ENCODE measurements around the gene DDC. TPM values are rescaled to one million over a fixed set of nuclear protein-coding genes. Genes with fewer than 3 reads are reported as not detected.
"Not testable (repeated sequence)": the region's sequence is repeated elsewhere in the genome, so short reads cannot be mapped to it uniquely, and the experiment has no call there.

The DDC gene
- total RNA-seq, 1 experiment from 2014 or later, result not detected

DNA sequence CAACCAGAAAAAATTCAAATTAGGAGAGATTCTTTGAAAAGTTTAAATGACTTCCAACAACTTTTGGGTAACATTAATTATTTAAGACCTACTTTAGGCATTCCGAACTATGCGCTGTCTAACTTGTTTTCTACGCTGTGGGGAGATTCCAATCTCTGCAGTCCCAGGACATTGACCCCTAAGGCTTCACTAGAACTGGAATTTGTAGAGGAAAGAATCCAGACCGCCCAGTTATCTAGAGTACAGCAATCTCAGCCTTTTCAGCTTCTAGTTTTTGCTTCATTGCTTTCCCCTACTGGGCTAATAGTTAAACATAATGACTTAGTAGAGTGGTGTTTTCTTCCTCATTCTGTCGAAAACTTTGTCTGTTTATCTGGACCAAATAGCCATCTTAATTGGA is 14.9 kb upstream of the DDC start:
- no peak overlapping the region for H2AFZ ChIP-seq (ENCODE audit: low read depth, low read length, poor library complexity, severe bottlenecking)
- ChIA-PET POLR2A (no interaction called here), RAD21 (ENCODE audit: low non-redundant PET in 1 of 2, low total read pairs in 2 of 2, uncharacterized antibody in 2 of 2, unreplicated experiment in 2 of 2) (no interaction called here), CTCF (no interaction called here)
- TF ChIP-seq FOSL1 (IDR thresholded peaks at IDR 0.05; ENCODE audit: low read depth) (no peak), EZH2 (IDR thresholded peaks at IDR 0.05) (no peak), SIN3A (IDR thresholded peaks at IDR 0.05; ENCODE audit: low read depth) (no peak)
- TF ChIP-seq, protein P1, sequence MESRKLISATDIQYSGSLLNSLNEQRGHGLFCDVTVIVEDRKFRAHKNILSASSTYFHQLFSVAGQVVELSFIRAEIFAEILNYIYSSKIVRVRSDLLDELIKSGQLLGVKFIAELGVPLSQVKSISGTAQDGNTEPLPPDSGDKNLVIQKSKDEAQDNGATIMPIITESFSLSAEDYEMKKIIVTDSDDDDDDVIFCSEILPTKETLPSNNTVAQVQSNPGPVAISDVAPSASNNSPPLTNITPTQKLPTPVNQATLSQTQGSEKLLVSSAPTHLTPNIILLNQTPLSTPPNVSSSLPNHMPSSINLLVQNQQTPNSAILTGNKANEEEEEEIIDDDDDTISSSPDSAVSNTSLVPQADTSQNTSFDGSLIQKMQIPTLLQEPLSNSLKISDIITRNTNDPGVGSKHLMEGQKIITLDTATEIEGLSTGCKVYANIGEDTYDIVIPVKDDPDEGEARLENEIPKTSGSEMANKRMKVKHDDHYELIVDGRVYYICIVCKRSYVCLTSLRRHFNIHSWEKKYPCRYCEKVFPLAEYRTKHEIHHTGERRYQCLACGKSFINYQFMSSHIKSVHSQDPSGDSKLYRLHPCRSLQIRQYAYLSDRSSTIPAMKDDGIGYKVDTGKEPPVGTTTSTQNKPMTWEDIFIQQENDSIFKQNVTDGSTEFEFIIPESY (IDR thresholded peaks at IDR 0.05; ENCODE audit: extremely low read depth, insufficient replicate concordance, low read length), result no peak
- H3K27me3 ChIP-seq (ENCODE audit: insufficient read depth, low read length), result no peaks in the 10 kb centered on the region
- no peak for ATAC-seq
- H3K4me1 ChIP-seq (ENCODE audit: control insufficient read depth in 1 of 2, insufficient read depth in 2 of 2, low read length in 2 of 2), result peaks cover 0 to 4% of the 10 kb centered on the region in 2 experiments; a peak in 1 of 4 replicates
- no peak overlapping the region for H3K9ac ChIP-seq (ENCODE audit: low read length)
- H3K9me2 ChIP-seq (ENCODE audit: insufficient read depth), result no peaks in the 10 kb centered on the region
- no peaks in the 10 kb centered on the region for H3K9me3 ChIP-seq (ENCODE audit: control insufficient read depth in 1 of 2, insufficient read depth in 1 of 2, low read depth in 1 of 2, low read length in 2 of 2)
- no peak overlapping the region for H3K27ac ChIP-seq (ENCODE audit: low read depth, low read length)
- no peaks in the 10 kb centered on the region for H3K79me2 ChIP-seq (ENCODE audit: insufficient read depth, low read length)
- H3K36me3 ChIP-seq (ENCODE audit: control insufficient read depth in 1 of 2, insufficient read depth in 2 of 2, low read length in 2 of 2), result no peaks in the 10 kb centered on the region
- BruUV-seq (replicated peaks), result no TSS peak
- H4K20me1 ChIP-seq (ENCODE audit: insufficient read depth), result no peaks in the 10 kb centered on the region
- H3K4me2 ChIP-seq (ENCODE audit: low read length), result no peak overlapping the region
- DNase-seq (ENCODE audit: low read depth, low spot score), result no peak
- intact Hi-C loops (cut with micrococcal nuclease), result no loop called here
- no peak overlapping the region for H3K4me3 ChIP-seq (replicated peaks in 1 of 2; ENCODE audit: low read depth in 1 of 2, low read length in 2 of 2)

DNA sequence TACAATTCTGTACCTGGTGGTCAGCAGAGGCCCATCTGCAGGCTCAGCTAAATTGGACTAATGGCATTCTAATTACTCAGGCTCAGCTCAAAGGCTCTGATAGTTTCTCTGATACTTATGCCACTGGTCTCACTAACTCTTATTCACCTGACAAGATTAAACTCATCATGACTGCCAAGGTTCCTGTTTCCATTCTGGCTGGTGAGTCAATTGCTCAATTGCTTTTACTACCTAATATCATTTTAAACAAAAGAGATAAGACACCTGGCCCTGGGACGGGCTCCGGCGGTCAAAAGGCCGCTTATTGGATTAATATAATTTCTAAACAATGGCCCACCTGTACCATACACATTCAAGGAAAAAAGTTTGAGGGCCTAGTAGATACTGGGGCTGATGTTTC is 12.9 kb upstream of the DDC start:
- ATAC-seq; H3K4me2 ChIP-seq (ENCODE audit: low read length); H3K4me3 ChIP-seq (replicated peaks in 1 of 2; ENCODE audit: low read depth in 1 of 2, low read length in 2 of 2); intact Hi-C loops (cut with micrococcal nuclease); POLR2A ChIA-PET; BruUV-seq (replicated peaks); H3K9ac ChIP-seq (ENCODE audit: low read length); H3K79me2 ChIP-seq (ENCODE audit: insufficient read depth, low read length); CTCF ChIA-PET; DNase-seq (ENCODE audit: low read depth, low spot score); H3K36me3 ChIP-seq (ENCODE audit: control insufficient read depth in 1 of 2, insufficient read depth in 2 of 2, low read length in 2 of 2); H3K9me2 ChIP-seq (ENCODE audit: insufficient read depth); H3K4me1 ChIP-seq (ENCODE audit: control insufficient read depth in 1 of 2, insufficient read depth in 2 of 2, low read length in 2 of 2); RAD21 ChIA-PET (ENCODE audit: low non-redundant PET in 1 of 2, low total read pairs in 2 of 2, uncharacterized antibody in 2 of 2, unreplicated experiment in 2 of 2); H4K20me1 ChIP-seq (ENCODE audit: insufficient read depth); H2AFZ ChIP-seq (ENCODE audit: low read depth, low read length, poor library complexity, severe bottlenecking); H3K27ac ChIP-seq (ENCODE audit: low read depth, low read length); H3K27me3 ChIP-seq (ENCODE audit: insufficient read depth, low read length); H3K9me3 ChIP-seq (ENCODE audit: control insufficient read depth in 1 of 2, insufficient read depth in 1 of 2, low read depth in 1 of 2, low read length in 2 of 2): not testable (repeated sequence)

All from HCT116 (cell line).